ENCODE measurements around the gene SERPINA10.

The SERPINA10 gene

GRCh38 chr14:94292872-94293577 is at the start of gene SERPINA10:
Gene SERPINA10 (minus strand): TSS chr14:94293268. CDS start chr14:94290593, 2,675 bp downstream.
- DNase-seq (ENCODE audit: low read depth in 2 of 2) = no peak

- DNase-seq (ENCODE audit: low read depth in 2 of 2) = no peak
These were observed 49.4 kb upstream of the SERPINA10 start for GRCh38 chr14:94342334-94342934.

- no peak for DNase-seq (ENCODE audit: low read depth in 2 of 2)
These were observed 48.7 kb upstream of the SERPINA10 start for GRCh38 chr14:94341656-94342333.

GRCh38 chr14:94340533-94340932 is 47.5 kb upstream of the SERPINA10 start:
- no peak for DNase-seq (ENCODE audit: low read depth in 2 of 2)

- DNase-seq (ENCODE audit: low read depth in 2 of 2) = no peak
These were observed 45.0 kb upstream of the SERPINA10 start for GRCh38 chr14:94338023-94338422.

- no peak for DNase-seq (ENCODE audit: low read depth in 2 of 2)
These were observed 44.2 kb upstream of the SERPINA10 start for GRCh38 chr14:94337274-94337673.

- no peak for DNase-seq (ENCODE audit: low read depth in 2 of 2)
These were observed 41.8 kb upstream of the SERPINA10 start for GRCh38 chr14:94334872-94335271.

- no peak for DNase-seq (ENCODE audit: low read depth in 2 of 2)
These were observed 39.5 kb upstream of the SERPINA10 start for GRCh38 chr14:94332587-94332986.

GRCh38 chr14:94332063-94332583 is 39.1 kb upstream of the SERPINA10 start:
- DNase-seq (ENCODE audit: low read depth in 2 of 2) = no peak

GRCh38 chr14:94331462-94331861 is 38.4 kb upstream of the SERPINA10 start:
- no peak for DNase-seq (ENCODE audit: low read depth in 2 of 2)

GRCh38 chr14:94330857-94331256 is 37.8 kb upstream of the SERPINA10 start:
- no peak for DNase-seq (ENCODE audit: low read depth in 2 of 2)

- DNase-seq (ENCODE audit: low read depth in 2 of 2) = no peak
These were observed 37.4 kb upstream of the SERPINA10 start for GRCh38 chr14:94330432-94330831.

GRCh38 chr14:94329857-94330256 is 36.8 kb upstream of the SERPINA10 start:
- DNase-seq (ENCODE audit: low read depth in 2 of 2) = no peak

- no peak for DNase-seq (ENCODE audit: low read depth in 2 of 2)
These were observed 35.1 kb upstream of the SERPINA10 start for GRCh38 chr14:94328196-94328595.

GRCh38 chr14:94322648-94323570 is 29.8 kb upstream of the SERPINA10 start, which contains the start of gene SERPINA6:
Gene SERPINA6 (minus strand): TSS chr14:94323336. CDS start chr14:94314648, 8,688 bp downstream.
- DNase-seq (ENCODE audit: low read depth in 2 of 2) = no peak

- DNase-seq (ENCODE audit: low read depth in 2 of 2) = no peak
These were observed 28.6 kb upstream of the SERPINA10 start for GRCh38 chr14:94321421-94322271.

GRCh38 chr14:94320243-94320642 is 27.2 kb upstream of the SERPINA10 start:
- DNase-seq (ENCODE audit: low read depth in 2 of 2) = no peak

- no peak for DNase-seq (ENCODE audit: low read depth in 2 of 2)
These were observed 24.2 kb upstream of the SERPINA10 start for GRCh38 chr14:94317259-94317658.

GRCh38 chr14:94316692-94317091 is 23.6 kb upstream of the SERPINA10 start:
- DNase-seq (ENCODE audit: low read depth in 2 of 2) = no peak

GRCh38 chr14:94314890-94315289 is 21.8 kb upstream of the SERPINA10 start:
- DNase-seq (ENCODE audit: low read depth in 2 of 2) = no peak

Measured in stimulated activated CD4-positive, alpha-beta T cell treated with anti-CD3 and anti-CD28 coated beads, Interleukin-12 subunit alpha, Interleukin-12 subunit beta, amount 100 ng/mL, for 24 hours (primary cell).